OCI-LY1 (cell line): Measurements from ENCODE around the gene C1orf35.

Experiments
- H2AFZ ChIP-seq: fragments of 200-600 bp; sonication (generic), shearing (Covaris generic); 2 replicates; pipeline ENCODE4 v1.6.0; 2014; ENCODE audit warnings: antibody characterized with exemption, mild to moderate bottlenecking, low read length
- H3F3A ChIP-seq: fragments of 200-600 bp; sonication (generic), shearing (Covaris generic); 2 replicates; pipeline ENCODE4 v1.6.0; 2014; ENCODE audit warnings: mild to moderate bottlenecking, antibody characterized with exemption, low read length, moderate library complexity; ENCODE audit not compliant: insufficient read depth
- H3K27ac ChIP-seq: fragments of 200-600 bp; sonication (generic); 2 replicates; pipeline ENCODE4 v1.5.1; 2014; ENCODE audit warnings: low read length, mixed run types, mild to moderate bottlenecking, low read depth; ENCODE audit not compliant: poor library complexity, severe bottlenecking
- H3K27me3 ChIP-seq: fragments of 200-600 bp; sonication (generic); 2 replicates; pipeline ENCODE4 v1.6.0; 2014; ENCODE audit warnings: antibody characterized with exemption, mild to moderate bottlenecking, low read length, moderate library complexity; ENCODE audit not compliant: insufficient read depth
- H3K36me3 ChIP-seq: fragments of 200-600 bp; sonication (generic); 2 replicates; pipeline ENCODE4 v1.6.1; 2014; ENCODE audit warnings: mild to moderate bottlenecking, antibody characterized with exemption, low read length, moderate library complexity, mixed read lengths; ENCODE audit not compliant: insufficient read depth
- H3K4me1 ChIP-seq: fragments of 200-600 bp; sonication (generic); 2 replicates; pipeline ENCODE4 v1.5.1; 2014; ENCODE audit warnings: mild to moderate bottlenecking, low read length, moderate library complexity; ENCODE audit not compliant: insufficient read depth, severe bottlenecking
- H3K4me2 ChIP-seq: fragments of 200-600 bp; sonication (generic), shearing (Covaris generic); 2 replicates; pipeline ENCODE4 v1.6.1; 2014; ENCODE audit warnings: low read length
- H3K4me3 ChIP-seq: fragments of 200-600 bp; sonication (generic); 2 replicates; pipeline ENCODE4 v1.5.1; 2014; ENCODE audit warnings: low read length, low read depth, mild to moderate bottlenecking, mixed read lengths; ENCODE audit not compliant: poor library complexity, severe bottlenecking
- H3K79me2 ChIP-seq: fragments of 200-600 bp; shearing (Covaris generic); 2 replicates; pipeline ENCODE4 v1.6.1; 2016; ENCODE audit warnings: mixed run types, low read length, mixed read lengths; ENCODE audit not compliant: insufficient read depth
- H3K9ac ChIP-seq: fragments of 200-600 bp; sonication (generic), shearing (Covaris generic); 2 replicates; pipeline ENCODE4 v1.6.1; 2014; ENCODE audit warnings: mild to moderate bottlenecking, low read length, mixed read lengths
- H3K9me2 ChIP-seq: fragments of 200-600 bp; sonication (generic), shearing (Covaris generic); 2 replicates; pipeline ENCODE4 v1.6.1; 2014; ENCODE audit warnings: low read depth, mild to moderate bottlenecking, low read length, mixed read lengths
- H3K9me3 ChIP-seq: fragments of 200-600 bp; shearing (Covaris generic); 2 replicates; pipeline ENCODE4 v1.6.1; 2014; ENCODE audit warnings: low read length, mixed read lengths
- H4K20me1 ChIP-seq: fragments of 200-600 bp; sonication (generic), shearing (Covaris generic); 2 replicates; pipeline ENCODE4 v1.6.0; 2016; ENCODE audit warnings: mild to moderate bottlenecking, low read length; ENCODE audit not compliant: insufficient read depth
- CTCF ChIP-seq: fragments of 200-600 bp; sonication (generic), shearing (Covaris generic); IDR thresholded peaks from 2 replicates; pipeline ENCODE4 v1.5.1; 2017; ENCODE audit warnings: mild to moderate bottlenecking, antibody characterized with exemption, low read length, moderate library complexity, mixed read lengths
- EZH2 ChIP-seq: fragments of 200-600 bp; sonication (generic), shearing (Covaris generic); IDR thresholded peaks from 2 replicates; pipeline ENCODE4 v1.8.0; 2017; ENCODE audit warnings: borderline replicate concordance, mixed run types, mild to moderate bottlenecking, antibody characterized with exemption, low read length, moderate library complexity, mixed read lengths

Gene C1orf35

GRCh38 chr1:228141226-228142044 lies 38.3 kb upstream of the C1orf35 start:
- Histone ChIP-seq H3K4me1 (peaks cover 51% of the 10 kb centered on the region), H3K27me3 (no peaks in the 10 kb centered on the region), H3K4me2 (peak overlapping the region; percentile 95), H4K20me1 (no peaks in the 10 kb centered on the region), H3F3A (no peaks in the 10 kb centered on the region), H3K9me2 (no peaks in the 10 kb centered on the region), H3K27ac (peak overlapping the region; percentile 28), H2AFZ (no peak overlapping the region), H3K9me3 (no peaks in the 10 kb centered on the region), H3K4me3 (peak overlapping the region; percentile 80), H3K36me3 (no peaks in the 10 kb centered on the region), H3K79me2 (peaks cover 27% of the 10 kb centered on the region; the same call in 1 of the 2 replicates), H3K9ac (peak overlapping the region; percentile 75)
- TF ChIP-seq EZH2 (no peak), CTCF (no peak)

GRCh38 chr1:228140724-228141225 lies 37.6 kb upstream of the C1orf35 start:
- H3K4me1 ChIP-seq, result peaks cover 51% of the 10 kb centered on the region
- peak overlapping the region; percentile 95 for H3K4me2 ChIP-seq
- H3K9me3 ChIP-seq, result no peaks in the 10 kb centered on the region
- peaks cover 27% of the 10 kb centered on the region; the same call in 1 of the 2 replicates for H3K79me2 ChIP-seq
- no peaks in the 10 kb centered on the region for H3K9me2 ChIP-seq
- H3K9ac ChIP-seq, result peak overlapping the region; percentile 75
- TF ChIP-seq CTCF (no peak), EZH2 (no peak)
- H3K4me3 ChIP-seq, result peak overlapping the region; percentile 80
- H3K27me3 ChIP-seq, result no peaks in the 10 kb centered on the region
- no peak overlapping the region for H2AFZ ChIP-seq
- no peaks in the 10 kb centered on the region for H4K20me1 ChIP-seq
- peak overlapping the region; percentile 28 for H3K27ac ChIP-seq
- H3K36me3 ChIP-seq, result no peaks in the 10 kb centered on the region
- no peaks in the 10 kb centered on the region for H3F3A ChIP-seq

- TF ChIP-seq CTCF (no peak), EZH2 (no peak)
- H3K9me2 ChIP-seq, result no peaks in the 10 kb centered on the region
These were observed 37.0 kb upstream of the C1orf35 start, which contains the start of gene GUK1 for GRCh38 chr1:228139931-228140723. Gene GUK1, plus strand, starts transcription at chr1:228140279. Its CDS starts 24 bp downstream, at chr1:228140303.

More at GRCh38 chr1:228139931-228140723, 37.0 kb upstream of the C1orf35 start, which contains the start of gene GUK1:
- Histone ChIP-seq H3K9me3 (no peaks in the 10 kb centered on the region), H2AFZ (no peak within 1 kb of the TSS), H3K27me3 (no peaks in the 10 kb centered on the region), H3K4me2 (peak within 1 kb of the TSS; percentile 95), H3F3A (no peaks in the 10 kb centered on the region), H3K4me3 (peak within 1 kb of the TSS; percentile 80), H3K27ac (peak within 1 kb of the TSS; percentile 78), H3K9ac (peak within 1 kb of the TSS; percentile 75), H3K4me1 (peaks cover 51% of the 10 kb centered on the region), H3K36me3 (no peaks in the 10 kb centered on the region), H4K20me1 (no peaks in the 10 kb centered on the region), H3K79me2 (peaks cover 27% of the 10 kb centered on the region; the same call in 1 of the 2 replicates)
